GM12801 (cell line): ENCODE results near the gene LCA5.

Experiments
- TF ChIP-seq, protein P1 (sequence below): IDR thresholded peaks from one replicate; pipeline ENCODE4 v1.5.1; 2011; ENCODE audit warnings: control low read depth; ENCODE audit not compliant: insufficient read length; ENCODE audit errors: extremely low read depth

The LCA5 gene

DNA sequence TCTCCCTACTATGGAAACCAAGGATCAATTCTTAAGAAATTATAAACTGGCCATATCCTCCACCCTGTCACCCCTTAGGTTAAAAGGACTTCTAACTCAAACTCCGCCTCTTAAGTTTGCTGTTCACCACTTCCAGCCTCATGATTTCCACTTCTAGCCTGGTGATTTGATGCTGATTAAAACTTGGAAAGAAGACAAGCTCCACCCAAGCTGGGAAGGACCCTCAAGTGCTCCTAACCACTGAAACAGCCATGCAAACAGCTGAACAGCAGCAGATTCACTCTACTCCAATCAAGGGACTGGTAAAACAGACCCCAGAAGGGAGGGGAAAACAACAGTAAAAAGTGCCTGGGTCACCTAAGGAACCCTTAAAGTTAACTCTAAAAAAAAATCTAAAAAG lies 10.3 kb downstream of the LCA5 start:
- TF ChIP-seq, protein P1, sequence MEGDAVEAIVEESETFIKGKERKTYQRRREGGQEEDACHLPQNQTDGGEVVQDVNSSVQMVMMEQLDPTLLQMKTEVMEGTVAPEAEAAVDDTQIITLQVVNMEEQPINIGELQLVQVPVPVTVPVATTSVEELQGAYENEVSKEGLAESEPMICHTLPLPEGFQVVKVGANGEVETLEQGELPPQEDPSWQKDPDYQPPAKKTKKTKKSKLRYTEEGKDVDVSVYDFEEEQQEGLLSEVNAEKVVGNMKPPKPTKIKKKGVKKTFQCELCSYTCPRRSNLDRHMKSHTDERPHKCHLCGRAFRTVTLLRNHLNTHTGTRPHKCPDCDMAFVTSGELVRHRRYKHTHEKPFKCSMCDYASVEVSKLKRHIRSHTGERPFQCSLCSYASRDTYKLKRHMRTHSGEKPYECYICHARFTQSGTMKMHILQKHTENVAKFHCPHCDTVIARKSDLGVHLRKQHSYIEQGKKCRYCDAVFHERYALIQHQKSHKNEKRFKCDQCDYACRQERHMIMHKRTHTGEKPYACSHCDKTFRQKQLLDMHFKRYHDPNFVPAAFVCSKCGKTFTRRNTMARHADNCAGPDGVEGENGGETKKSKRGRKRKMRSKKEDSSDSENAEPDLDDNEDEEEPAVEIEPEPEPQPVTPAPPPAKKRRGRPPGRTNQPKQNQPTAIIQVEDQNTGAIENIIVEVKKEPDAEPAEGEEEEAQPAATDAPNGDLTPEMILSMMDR, result no peak

DNA sequence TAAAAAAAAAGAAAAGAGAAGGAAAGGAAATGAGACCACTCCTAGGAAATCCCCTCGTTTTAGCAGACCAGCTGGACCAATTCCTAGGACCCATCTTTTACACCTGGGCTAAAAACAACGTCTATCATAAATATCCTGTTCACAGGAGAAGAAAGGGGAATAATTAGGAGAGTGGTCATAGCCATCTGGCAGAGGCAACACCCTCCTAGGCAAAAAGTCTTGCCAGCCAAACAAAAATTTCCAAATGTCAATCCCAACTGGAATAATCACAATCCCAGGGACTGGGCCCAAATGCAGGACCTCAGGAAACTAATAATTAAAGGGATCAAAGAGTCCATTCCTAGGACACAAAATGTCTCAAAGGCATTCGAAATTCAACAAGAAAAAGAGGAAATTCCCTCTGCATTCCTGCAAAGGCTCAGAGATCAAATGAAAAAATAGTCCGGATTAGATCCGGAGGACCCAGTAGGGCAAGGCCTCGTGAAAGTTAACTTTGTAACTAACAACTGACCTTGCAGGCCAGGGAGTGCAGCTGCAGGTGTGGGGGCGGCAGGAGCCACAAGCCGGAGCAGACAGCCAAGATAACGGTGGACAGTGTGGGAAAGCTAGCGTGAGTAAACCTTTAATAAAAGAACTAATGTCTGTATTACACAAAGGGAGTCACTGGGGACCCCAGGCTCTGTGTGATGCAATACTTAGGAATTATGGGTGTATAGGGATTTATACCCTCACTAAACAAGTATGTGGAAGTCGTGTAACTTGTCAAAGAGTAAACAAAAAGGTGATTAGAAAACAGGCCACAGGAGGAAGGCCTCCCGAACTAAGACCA lies 11.7 kb downstream of the LCA5 start:
- TF ChIP-seq, protein P1, result no peak

DNA sequence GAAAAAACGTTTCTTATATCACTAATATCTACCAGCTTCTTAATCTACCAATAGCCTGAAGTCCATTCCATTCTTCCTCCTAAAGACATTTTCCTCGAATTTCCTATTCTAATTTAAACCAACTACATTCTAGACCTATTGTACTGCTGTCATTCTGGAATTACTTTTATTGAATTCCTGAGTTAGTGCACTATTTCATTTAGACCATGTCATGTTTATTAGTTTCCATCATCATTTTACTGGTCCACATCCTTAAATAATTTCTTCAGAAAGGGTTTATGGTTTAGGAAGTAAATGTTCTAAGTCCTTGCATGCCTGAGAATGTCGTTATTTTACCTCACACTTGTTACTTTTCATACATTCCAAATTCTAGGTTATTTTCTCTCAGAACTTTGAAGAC lies 13.2 kb downstream of the LCA5 start:
- TF ChIP-seq, protein P1, result no peak

DNA sequence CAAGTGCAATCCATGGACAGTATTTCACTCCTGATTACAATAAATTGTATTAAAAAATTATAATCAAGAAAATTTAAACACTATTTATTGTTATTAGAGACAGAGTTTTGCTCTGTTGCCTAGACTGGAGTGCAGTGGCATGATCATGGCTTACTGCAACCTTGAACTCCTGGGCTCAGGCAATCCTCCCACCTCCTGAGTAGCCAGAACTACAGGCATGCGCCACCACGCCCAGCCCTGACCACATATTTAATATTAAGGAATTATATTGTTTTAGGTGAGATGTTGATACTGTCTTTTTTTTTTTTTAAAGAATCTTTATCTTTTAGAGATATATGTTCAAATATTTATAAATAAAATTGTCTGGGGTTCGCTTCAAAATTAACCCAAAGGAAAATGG lies 14.6 kb downstream of the LCA5 start:
- TF ChIP-seq, protein P1, result no peak

DNA sequence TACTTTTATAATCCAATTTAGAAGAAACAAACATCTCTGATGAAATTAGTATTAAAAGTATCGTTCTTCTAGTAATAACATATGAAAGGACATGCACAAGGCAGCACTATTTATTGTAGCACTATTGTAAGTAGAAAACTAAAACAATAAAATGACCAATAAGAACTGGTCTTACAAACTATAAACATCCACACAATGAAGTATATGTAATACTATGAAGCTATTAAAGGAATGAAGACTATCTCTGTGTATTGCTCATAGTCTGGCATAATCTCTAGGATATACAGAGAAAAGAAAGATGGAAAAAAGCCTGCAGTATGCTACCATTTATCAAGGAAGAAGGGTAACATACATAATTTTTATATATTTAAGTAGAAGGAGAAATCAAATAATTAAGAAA lies 16.7 kb downstream of the LCA5 start:
- TF ChIP-seq, protein P1, result no peak

DNA sequence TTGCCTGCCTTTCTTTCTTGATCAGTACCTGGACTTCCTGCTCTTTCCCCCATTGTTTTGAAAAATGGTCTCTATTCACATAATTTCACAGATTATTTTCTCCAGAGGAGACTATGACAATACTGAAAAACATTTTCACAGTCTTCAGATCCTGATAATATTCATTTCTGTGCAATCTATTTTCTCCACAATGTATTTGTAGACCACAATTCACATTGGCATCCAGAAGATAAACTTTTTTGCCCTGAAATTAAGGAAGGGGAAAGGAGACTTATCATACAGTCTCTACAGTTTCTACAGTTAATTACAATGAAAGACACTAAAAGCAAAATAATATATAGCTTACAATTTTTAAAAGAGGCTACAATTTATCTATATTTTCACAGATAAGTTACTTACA lies 18.4 kb downstream of the LCA5 start:
- TF ChIP-seq, protein P1, result no peak

DNA sequence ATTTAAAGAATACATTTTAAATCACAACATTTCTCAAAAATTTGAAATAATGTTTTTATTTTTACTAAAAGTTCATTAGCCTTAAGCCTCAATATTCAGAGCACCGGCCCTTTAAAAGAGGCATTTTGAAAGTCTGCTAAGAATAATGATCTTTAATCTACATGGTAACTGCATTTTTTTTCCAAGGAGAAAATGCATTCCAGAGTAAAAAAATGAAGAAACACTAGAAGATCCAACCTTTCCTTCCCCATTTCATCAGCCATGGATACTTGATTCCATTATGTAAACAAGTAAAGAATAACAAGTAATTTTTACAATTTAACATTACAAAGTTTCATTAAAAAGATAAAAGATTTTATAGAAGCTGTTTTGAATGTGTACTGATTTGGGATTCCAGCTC lies 21.8 kb downstream of the LCA5 start:
- TF ChIP-seq, protein P1, result no peak
